PC-3 (cell line): ENCODE measurements around the gene CACNA1H. TPM values are rescaled to one million over a fixed set of nuclear protein-coding genes. Genes with fewer than 3 reads are reported as not detected.

Source experiments
- ATAC-seq: fragments of 200-7000 bp; cut with Tn5 transposase; 2 replicates; pipeline ENCODE4 v1.9.1; 2020; ENCODE audit warnings: mild to moderate bottlenecking, moderate library complexity
- BruUV-seq: library from RNA; stranded (reverse); fragments of 400-500 nt; replicated peaks from 2 replicates; lab custom pipeline; 2021; lab: Mats Ljungman, UMichigan
- CTCF ChIA-PET: fragments of 300-600 bp; sonication (Branson Sonifier 250); formaldehyde crosslinking; loops from one replicate; lab custom pipeline; 2022; ENCODE audit warnings: antibody characterized with exemption; lab: Charles Lee
- POLR2A ChIA-PET: fragments of 300-600 bp; sonication (Branson Sonifier 250); formaldehyde crosslinking; loops from one replicate; lab custom pipeline; 2022; ENCODE audit warnings: antibody characterized with exemption; ENCODE audit not compliant: unreplicated experiment; lab: Charles Lee
- DNase-seq: peaks from one replicate; pipeline ENCODE4 v3.0.0-alpha.2; 2015
- H2AFZ ChIP-seq: fragments of 300-600 bp; sonication (generic); 2 replicates; pipeline ENCODE4 v1.6.0; 2016; ENCODE audit warnings: antibody characterized with exemption, low read length
- H3F3A ChIP-seq: fragments of 300-600 bp; sonication (generic); one replicate; pipeline ENCODE4 v1.6.0; 2017; ENCODE audit warnings: antibody characterized with exemption, low read length, control low read depth, mild to moderate bottlenecking; ENCODE audit not compliant: unreplicated experiment
- H3K27ac ChIP-seq: fragments of 300-600 bp; sonication (generic); 2 replicates; pipeline ENCODE4 v1.5.1; 2016; ENCODE audit warnings: mild to moderate bottlenecking, low read length
- H3K27me3 ChIP-seq: fragments of 300-600 bp; sonication (generic); 2 replicates; pipeline ENCODE4 v1.6.1; 2016; ENCODE audit warnings: low read length, mixed read lengths
- H3K36me3 ChIP-seq: fragments of 300-600 bp; sonication (generic); 2 replicates; pipeline ENCODE4 v1.6.1; 2016; ENCODE audit warnings: low read depth, mixed run types, low read length, mixed read lengths
- H3K4me1 ChIP-seq: fragments of 300-600 bp; sonication (generic); 2 replicates; pipeline ENCODE4 v1.5.1; 2016; ENCODE audit warnings: low read length; ENCODE audit not compliant: insufficient read depth
- H3K4me2 ChIP-seq: fragments of 300-600 bp; sonication (generic); 2 replicates; pipeline ENCODE4 v1.6.0; 2016; ENCODE audit warnings: low read length
- H3K4me3 ChIP-seq: fragments of 300-600 bp; sonication (generic); 2 replicates; pipeline ENCODE4 v1.5.1; 2016; ENCODE audit warnings: mild to moderate bottlenecking, low read length, mixed read lengths
- H3K79me2 ChIP-seq: fragments of 300-600 bp; sonication (generic); 2 replicates; pipeline ENCODE4 v1.6.1; 2017; ENCODE audit warnings: low read length, mixed read lengths
- H3K9ac ChIP-seq: fragments of 300-600 bp; sonication (generic); 2 replicates; pipeline ENCODE4 v1.6.0; 2016; ENCODE audit warnings: mild to moderate bottlenecking, low read length
- H3K9me2 ChIP-seq: fragments of 300-600 bp; sonication (generic); replicated peaks from 2 replicates; pipeline ENCODE4 v1.6.1; 2016; ENCODE audit warnings: mixed run types, low read length, mixed read lengths
- H3K9me3 ChIP-seq: fragments of 300-600 bp; sonication (generic); 2 replicates; pipeline ENCODE4 v1.6.1; 2016; ENCODE audit warnings: low read length, mixed read lengths
- H4K20me1 ChIP-seq: fragments of 300-600 bp; sonication (generic); 2 replicates; pipeline ENCODE4 v1.6.1; 2016; ENCODE audit warnings: low read length, mixed read lengths
- CTCF ChIP-seq: fragments of 300-600 bp; sonication (generic); conservative IDR thresholded peaks from 2 replicates; pipeline ENCODE4 v1.5.1; 2017; ENCODE audit warnings: antibody characterized with exemption, low read depth, mild to moderate bottlenecking, low read length
- EZH2 ChIP-seq: fragments of 300-600 bp; sonication (generic); IDR thresholded peaks from one replicate; pipeline ENCODE4 v1.6.1; 2017; ENCODE audit warnings: antibody characterized with exemption, mild to moderate bottlenecking, low read length; ENCODE audit not compliant: unreplicated experiment
- EZH2phosphoT487 ChIP-seq: fragments of 300-600 bp; sonication (generic); IDR thresholded peaks from 2 replicates; pipeline ENCODE4 v1.6.1; 2018; ENCODE audit warnings: mild to moderate bottlenecking, antibody characterized with exemption, low read length, borderline replicate concordance
- intact Hi-C: fragments of 100-400 bp; cut with micrococcal nuclease; formaldehyde crosslinking; loops from 2 replicates; pipeline ENCODE4 v1.9.0; 2023
- total RNA-seq: library from RNA; depleted of rRNA; stranded (reverse); fragments of >200 nt; gene quantifications from 2 replicates; pipeline ENCODE4 v1.2.3, GENCODE V29; 2014

Gene CACNA1H
- total RNA-seq, 1 experiment from 2014 or later = 4.1 TPM

- no peak overlapping the region for H3K4me3 ChIP-seq
- no peak overlapping the region for H3K27ac ChIP-seq
- no peaks in the 10 kb centered on the region for H3K79me2 ChIP-seq
- TF ChIP-seq EZH2phosphoT487 (no peak), EZH2 (no peak), CTCF (no peak)
- H3K9me3 ChIP-seq = no peaks in the 10 kb centered on the region
- H4K20me1 ChIP-seq = no peaks in the 10 kb centered on the region
- no peak overlapping the region for H2AFZ ChIP-seq
- H3K4me1 ChIP-seq = no peaks in the 10 kb centered on the region
- BruUV-seq = no TSS peak
- H3K27me3 ChIP-seq = no peaks in the 10 kb centered on the region
- POLR2A ChIA-PET = no interaction called here
- no peak overlapping the region for H3K4me2 ChIP-seq
- H3F3A ChIP-seq = no peaks in the 10 kb centered on the region
- H3K9ac ChIP-seq = no peak overlapping the region
- intact Hi-C loops = no loop called here
- no peaks in the 10 kb centered on the region for H3K36me3 ChIP-seq
- CTCF ChIA-PET = no interaction called here
- ATAC-seq (no peak), DNase-seq (no peak)
- no peaks in the 10 kb centered on the region for H3K9me2 ChIP-seq
Observed at GRCh38 chr16:1132431-1132830, 20.5 kb upstream of the CACNA1H start.

GRCh38 chr16:1133271-1133670, 19.6 kb upstream of the CACNA1H start:
- no peaks in the 10 kb centered on the region for H3K79me2 ChIP-seq
- no peaks in the 10 kb centered on the region for H3K9me3 ChIP-seq
- ATAC-seq (no peak), DNase-seq (no peak)
- no TSS peak for BruUV-seq
- H3K36me3 ChIP-seq = no peaks in the 10 kb centered on the region
- no peak overlapping the region for H2AFZ ChIP-seq
- no peaks in the 10 kb centered on the region for H4K20me1 ChIP-seq
- H3K27ac ChIP-seq = no peak overlapping the region
- no peaks in the 10 kb centered on the region for H3K4me1 ChIP-seq
- no peak overlapping the region for H3K9ac ChIP-seq
- no peaks in the 10 kb centered on the region for H3K9me2 ChIP-seq
- H3K27me3 ChIP-seq = no peaks in the 10 kb centered on the region
- no peak overlapping the region for H3K4me2 ChIP-seq
- intact Hi-C loops = no loop called here
- no peaks in the 10 kb centered on the region for H3F3A ChIP-seq
- H3K4me3 ChIP-seq = no peak overlapping the region
- CTCF ChIA-PET = no interaction called here
- no peak for TF ChIP-seq EZH2
- TF ChIP-seq EZH2phosphoT487 = no peak
- TF ChIP-seq CTCF = no peak
- POLR2A ChIA-PET = no interaction called here

- TF ChIP-seq EZH2 = no peak
- TF ChIP-seq CTCF = no peak
- no peak for TF ChIP-seq EZH2phosphoT487
- CTCF ChIA-PET = no interaction called here
- DNase-seq (no peak), ATAC-seq (no peak)
- Histone ChIP-seq H3K4me2 (no peak overlapping the region), H3K9me2 (no peaks in the 10 kb centered on the region), H4K20me1 (no peaks in the 10 kb centered on the region), H3K9ac (no peak overlapping the region), H3K36me3 (no peaks in the 10 kb centered on the region), H3F3A (no peaks in the 10 kb centered on the region), H2AFZ (no peak overlapping the region), H3K4me1 (no peaks in the 10 kb centered on the region), H3K27ac (no peak overlapping the region), H3K9me3 (no peaks in the 10 kb centered on the region), H3K27me3 (no peaks in the 10 kb centered on the region), H3K79me2 (no peaks in the 10 kb centered on the region), H3K4me3 (no peak overlapping the region)
- intact Hi-C loops = no loop called here
- BruUV-seq = no TSS peak
- POLR2A ChIA-PET = no interaction called here
Observed at GRCh38 chr16:1133810-1134520, 18.9 kb upstream of the CACNA1H start.
